H54 (cell line): Measurements from ENCODE around the gene LAMB3.
"Not testable (repeated sequence)": the region's sequence is repeated elsewhere in the genome, so short reads cannot be mapped to it uniquely, and the experiment has no call there.

Source experiments
- DNase-seq: peaks from one replicate; pipeline ENCODE4 v3.0.0; 2011; ENCODE audit warnings: low spot score, mixed read lengths; ENCODE audit not compliant: insufficient read length
- FAIRE-seq: peaks from 3 replicates; lab custom pipeline; 2011; peaks lifted over from hg19 to GRCh38; lab: Jason Lieb, UNC
- POLR2A ChIP-seq: IDR thresholded peaks from 2 replicates; pipeline ENCODE4 v1.6.1; 2011; ENCODE audit warnings: low read depth, mild to moderate bottlenecking, low read length

The LAMB3 gene

GRCh38 chr1:209652121-209652735 lies at the start of gene LAMB3:
Gene LAMB3, minus strand, starts transcription at chr1:209652425. Its CDS starts 1,481 bp downstream, at chr1:209650944.
- DNase-seq (no peak), FAIRE-seq (no peak)
- no peak for TF ChIP-seq POLR2A

- not testable (repeated sequence) for FAIRE-seq, DNase-seq
These were observed 48.5 kb upstream of the LAMB3 start for GRCh38 chr1:209700686-209701085.

DNA sequence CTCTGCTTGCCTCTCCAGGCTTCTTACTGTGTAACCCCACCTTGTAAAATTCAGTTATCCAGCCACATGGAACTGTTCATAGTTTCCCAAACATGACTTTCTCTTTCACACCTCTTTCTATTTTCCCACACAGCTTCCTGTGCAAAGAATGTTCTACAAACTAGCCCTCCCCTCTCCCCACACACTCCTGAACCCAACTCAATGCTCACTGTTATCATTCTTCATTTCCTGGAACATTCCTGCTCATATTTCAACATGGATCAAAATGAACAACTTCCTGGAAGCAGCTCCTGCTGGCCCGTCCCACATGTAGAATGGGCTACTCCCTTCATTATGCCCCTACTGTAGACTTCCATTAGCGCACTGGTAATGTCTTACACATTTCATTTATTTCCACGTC lies 44.9 kb upstream of the LAMB3 start:
- TF ChIP-seq POLR2A = no peak
- no peak for DNase-seq
- no peak for FAIRE-seq

- no peak for TF ChIP-seq POLR2A
- FAIRE-seq (no peak), DNase-seq (no peak)
These were observed 44.4 kb upstream of the LAMB3 start for GRCh38 chr1:209696673-209697072.

GRCh38 chr1:209692745-209693504 lies 40.7 kb upstream of the LAMB3 start:
- FAIRE-seq (no peak), DNase-seq (peak; percentile 54)
- no peak for TF ChIP-seq POLR2A

DNA sequence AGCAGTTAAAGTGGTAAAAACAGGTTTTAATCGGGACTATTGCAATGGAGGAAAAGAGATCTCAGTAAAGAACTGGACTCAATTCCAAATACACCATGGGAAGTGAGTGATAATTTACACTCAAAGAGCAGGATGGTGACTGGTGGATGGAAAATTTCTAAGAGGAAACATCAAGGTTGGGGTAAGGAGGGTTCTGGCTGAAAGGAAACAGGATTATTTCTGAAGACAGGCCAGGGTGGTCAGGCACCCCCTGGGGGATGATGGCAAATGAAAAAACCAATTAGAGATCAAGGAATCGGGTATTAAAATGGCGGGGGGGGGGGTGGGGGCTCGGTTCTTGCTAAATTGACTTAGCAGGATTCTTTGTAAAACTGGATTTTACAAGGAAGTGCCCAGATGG lies 40.1 kb upstream of the LAMB3 start:
- no peak for TF ChIP-seq POLR2A
- FAIRE-seq (no peak), DNase-seq (no peak)

DNA sequence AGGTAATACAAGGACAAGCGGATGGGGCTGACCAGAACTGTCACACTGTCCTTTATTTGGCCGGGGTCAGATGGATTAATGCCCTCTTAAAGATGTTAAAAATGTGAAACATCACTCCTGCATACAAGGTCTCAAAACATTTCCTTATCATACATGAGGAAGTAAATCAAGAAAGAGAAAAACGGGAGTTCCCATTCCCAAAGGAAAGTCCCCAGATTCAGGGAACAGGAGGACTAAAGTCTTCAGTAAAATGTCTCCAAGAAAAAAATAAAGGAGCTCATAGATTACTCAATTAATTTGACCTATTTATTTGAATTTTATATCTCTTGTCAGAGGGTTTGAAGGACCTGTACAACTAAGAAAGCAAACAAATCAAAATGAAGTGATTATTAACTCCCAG lies 39.0 kb upstream of the LAMB3 start:
- no peak for FAIRE-seq
- TF ChIP-seq POLR2A = no peak
- no peak for DNase-seq

DNA sequence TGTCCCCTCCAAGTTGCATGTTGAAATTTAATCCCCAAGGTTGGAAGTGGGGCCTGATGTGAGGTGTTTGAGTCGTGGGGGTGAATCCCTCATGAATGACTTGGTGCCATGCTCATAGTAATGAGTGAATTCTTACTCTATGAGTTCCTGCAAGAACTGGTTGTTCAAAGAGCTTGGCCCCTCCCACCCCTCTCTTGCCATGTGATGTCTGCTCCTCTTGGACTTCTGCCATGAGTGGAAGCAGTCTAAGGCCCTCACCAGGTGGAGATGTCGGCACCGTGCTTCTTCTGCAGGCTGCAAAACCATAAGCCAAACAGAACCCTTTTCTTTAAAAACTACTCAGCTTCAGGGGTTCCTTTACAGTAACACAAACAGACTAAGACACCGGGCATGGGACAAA lies 37.3 kb upstream of the LAMB3 start:
- FAIRE-seq = no peak
- TF ChIP-seq POLR2A = no peak
- DNase-seq = no peak

GRCh38 chr1:209688746-209689234 lies 36.6 kb upstream of the LAMB3 start:
- DNase-seq (peak; percentile 19), FAIRE-seq (no peak)
- no peak for TF ChIP-seq POLR2A

DNA sequence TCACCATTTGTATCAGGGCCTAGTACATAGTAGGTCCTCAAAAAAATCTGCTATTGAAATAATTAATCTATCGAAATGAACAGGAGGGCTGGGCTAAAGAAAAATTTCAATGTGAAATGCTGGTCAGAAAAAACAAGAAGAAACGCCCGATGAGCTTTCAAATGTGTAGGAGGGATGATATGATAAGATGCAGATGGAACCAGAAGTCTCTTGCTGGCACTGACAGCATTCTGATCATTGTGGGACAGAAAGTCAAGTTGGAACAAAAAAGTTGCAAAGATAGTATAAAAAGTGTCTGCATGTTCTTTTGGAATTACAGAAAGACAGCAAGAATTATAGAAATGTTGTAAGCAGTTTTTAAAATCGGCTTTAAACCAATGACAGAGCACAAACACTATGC lies 34.1 kb upstream of the LAMB3 start:
- TF ChIP-seq POLR2A = no peak
- FAIRE-seq (no peak), DNase-seq (no peak)

DNA sequence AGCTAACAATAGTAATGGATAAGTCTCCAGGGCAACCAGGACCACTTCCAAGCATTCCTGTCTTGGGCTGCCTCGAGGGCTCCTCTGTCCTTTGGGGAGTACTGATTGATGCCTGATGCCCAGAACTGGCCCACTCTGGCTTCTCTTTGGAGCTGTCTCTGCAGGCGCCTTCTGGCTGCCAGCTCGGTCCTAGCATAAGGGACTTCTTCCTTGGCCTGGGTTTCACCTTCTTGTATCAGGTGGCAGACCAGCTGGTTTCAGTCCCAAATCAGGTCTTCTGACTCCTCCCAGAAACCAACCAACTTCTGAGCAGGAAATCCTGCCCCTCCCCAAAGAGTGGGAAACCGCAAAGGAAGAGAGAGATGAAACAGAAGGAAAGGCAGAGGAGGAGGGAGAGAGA lies 33.6 kb upstream of the LAMB3 start:
- TF ChIP-seq POLR2A = no peak
- no peak for FAIRE-seq
- no peak for DNase-seq

DNA sequence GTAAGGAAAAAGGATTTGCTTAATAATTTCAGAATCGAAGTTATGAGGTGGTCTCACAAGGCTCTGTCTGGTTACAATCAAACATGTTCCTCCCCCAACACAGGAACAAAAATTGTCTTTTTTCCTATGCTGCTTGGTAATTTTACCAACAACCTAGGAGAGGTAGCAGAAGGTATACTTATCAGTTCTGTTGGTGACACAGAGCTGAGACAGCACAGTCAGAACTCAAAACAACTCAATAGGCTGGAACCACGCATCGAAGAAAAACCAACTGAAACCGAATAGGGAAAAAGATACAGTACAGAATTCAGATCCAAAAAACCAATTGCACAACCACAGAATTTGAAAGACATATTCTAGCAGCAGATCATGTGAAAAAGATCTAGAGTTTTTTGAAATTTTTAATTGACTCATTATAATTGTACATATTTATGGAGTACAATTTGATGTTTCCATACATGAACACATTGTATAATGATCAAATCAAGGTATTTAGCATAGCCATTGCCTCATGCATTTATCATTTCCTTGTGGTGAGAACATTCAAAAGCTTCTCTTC lies 26.8 kb upstream of the LAMB3 start:
- DNase-seq (no peak), FAIRE-seq (no peak)
- TF ChIP-seq POLR2A = no peak

- no peak for FAIRE-seq
- no peak for TF ChIP-seq POLR2A
- DNase-seq = no peak
These were observed 23.4 kb upstream of the LAMB3 start for GRCh38 chr1:209675565-209676154.

GRCh38 chr1:209674957-209675564 lies 22.8 kb upstream of the LAMB3 start, which contains the start of gene G0S2:
Gene G0S2, plus strand, starts transcription at chr1:209675412. Its CDS starts 273 bp downstream, at chr1:209675685.
- DNase-seq (no peak), FAIRE-seq (no peak)
- no peak for TF ChIP-seq POLR2A
